BLaER1 treated with 17β-estradiol and CSF1 and Interleukin-3, amounts not matched to agents 10 nM and 100 nM (cell line): ENCODE data around the gene GRIK3.
A peak's percentile ranks its signal among the peaks of the same experiment; 100 is the strongest.

Experiments
- H3K27ac ChIP-seq, 11 experiments: shearing (Covaris generic); formaldehyde crosslinking; 2 replicates each; pipeline ENCODE4 v1.8.1; 2022
- H3K27me3 ChIP-seq, 11 experiments: shearing (Covaris generic); formaldehyde crosslinking; 2 replicates each; pipeline ENCODE4 v1.8.1; 2022
- H3K36me3 ChIP-seq, 11 experiments: shearing (Covaris generic); formaldehyde crosslinking; 2 replicates each; pipeline ENCODE4 v1.8.1; 2022
- H3K4me1 ChIP-seq, 10 experiments: shearing (Covaris generic); formaldehyde crosslinking; 2 replicates each; pipeline ENCODE4 v1.8.1; 2022
- H3K4me2 ChIP-seq, 11 experiments: shearing (Covaris generic); formaldehyde crosslinking; 2 replicates each; pipeline ENCODE4 v1.8.1; 2022
- H3K4me3 ChIP-seq, 10 experiments: shearing (Covaris generic); formaldehyde crosslinking; 2 replicates each; pipeline ENCODE4 v1.8.1; 2022
- H3K9ac ChIP-seq, 11 experiments: shearing (Covaris generic); formaldehyde crosslinking; 2 replicates each; pipeline ENCODE4 v1.8.1; 2022
- H3K9me3 ChIP-seq, 11 experiments: shearing (Covaris generic); formaldehyde crosslinking; replicated peaks in 1 of 11; 2 replicates each; pipeline ENCODE4 v1.8.1; 2022
- H4K20me1 ChIP-seq, 11 experiments: shearing (Covaris generic); formaldehyde crosslinking; 2 replicates each; pipeline ENCODE4 v1.8.1; 2022
- Cebpa-rat ChIP-seq, 11 experiments: shearing (Covaris generic); IDR thresholded peaks; 2 replicates each; pipeline ENCODE4 v1.8.1; 2022

Gene GRIK3

DNA sequence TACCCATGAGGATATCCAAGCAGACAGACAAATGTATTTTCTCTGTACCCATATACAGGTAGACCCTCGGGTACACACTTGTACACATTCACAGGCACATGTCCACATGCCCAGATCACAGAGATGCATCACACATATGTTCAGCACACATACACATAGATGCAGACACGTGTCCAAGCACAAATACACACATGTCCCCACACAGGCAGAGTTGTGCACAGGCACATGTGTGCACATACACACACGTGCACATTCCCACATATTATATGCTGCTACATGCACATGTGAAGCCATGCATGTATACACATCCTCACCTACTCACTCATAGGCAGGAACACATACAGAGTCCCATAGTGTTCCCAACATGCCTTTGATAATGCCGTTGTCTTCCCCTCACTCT is 219.5 kb downstream of the GRIK3 start:
- Histone ChIP-seq H3K27me3 (no peaks in the 10 kb centered on the region), H3K4me3 (no peak overlapping the region), H3K9me3 (no peaks in the 10 kb centered on the region), H3K27ac (no peak overlapping the region), H3K4me1 (no peaks in the 10 kb centered on the region), H4K20me1 (no peaks in the 10 kb centered on the region), H3K9ac (no peak overlapping the region), H3K36me3 (no peaks in the 10 kb centered on the region), H3K4me2 (no peak overlapping the region)
- no peak for TF ChIP-seq Cebpa-rat (IDR thresholded peaks at IDR 0.05)

DNA sequence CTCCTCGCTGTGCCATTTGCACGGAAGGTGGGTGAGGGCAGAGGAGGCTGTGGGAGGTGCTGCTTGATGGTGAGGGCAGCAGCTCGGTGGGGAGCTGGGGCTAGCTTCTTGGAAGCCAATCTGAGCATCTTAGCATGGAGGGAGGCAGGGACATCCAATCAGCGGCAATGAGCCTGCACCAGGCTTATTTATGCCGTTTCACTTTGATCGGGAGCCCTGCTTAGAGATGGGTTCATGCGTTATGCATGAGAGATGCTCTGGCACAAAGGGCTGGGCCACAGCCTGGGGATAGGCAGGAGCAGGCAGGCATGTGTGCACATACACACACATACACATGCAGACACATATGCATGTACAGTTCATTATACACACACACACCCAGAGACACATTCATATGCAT is 220.2 kb downstream of the GRIK3 start:
- Histone ChIP-seq H3K9me3 (no peaks in the 10 kb centered on the region), H3K27ac (no peak overlapping the region), H4K20me1 (no peaks in the 10 kb centered on the region), H3K4me3 (no peak overlapping the region), H3K27me3 (no peaks in the 10 kb centered on the region), H3K36me3 (no peaks in the 10 kb centered on the region), H3K4me1 (no peaks in the 10 kb centered on the region), H3K9ac (no peak overlapping the region), H3K4me2 (no peak overlapping the region)
- no peak for TF ChIP-seq Cebpa-rat (IDR thresholded peaks at IDR 0.05)

DNA sequence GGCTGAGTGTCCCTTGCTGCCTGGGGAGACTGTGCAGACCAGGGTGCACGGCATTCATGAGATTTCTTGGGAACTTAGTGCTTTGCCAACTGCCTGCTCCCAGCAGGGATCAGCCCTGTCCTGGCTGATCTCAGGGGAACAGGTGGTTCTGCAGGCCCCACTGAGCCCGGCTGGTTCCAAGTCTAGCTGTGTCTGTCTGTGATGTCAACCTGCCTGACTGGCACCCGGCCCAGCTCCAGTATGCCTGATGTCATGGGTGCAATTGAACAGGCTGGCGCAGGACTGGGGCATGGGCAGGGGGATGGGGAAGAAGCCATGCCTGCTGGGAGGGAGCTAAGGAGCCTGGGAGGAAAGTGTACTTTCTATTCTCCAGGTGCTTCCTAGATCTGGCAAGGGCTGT is 227.1 kb downstream of the GRIK3 start:
- Histone ChIP-seq H3K4me2 (peak overlapping the region in 8 of 11 experiments; percentile 34 to 73 (median 55); a peak in 14 of 22 replicates), H3K27me3 (no peaks in the 10 kb centered on the region), H3K36me3 (no peaks in the 10 kb centered on the region), H3K9me3 (no peaks in the 10 kb centered on the region), H4K20me1 (no peaks in the 10 kb centered on the region; a peak in 1 of 22 replicates), H3K4me3 (no peak overlapping the region), H3K27ac (no peak overlapping the region), H3K4me1 (peaks cover 0 to 16% (median 13%) of the 10 kb centered on the region in 10 experiments; a peak in 14 of 20 replicates), H3K9ac (no peak overlapping the region)
- TF ChIP-seq Cebpa-rat (IDR thresholded peaks at IDR 0.05): no peak

DNA sequence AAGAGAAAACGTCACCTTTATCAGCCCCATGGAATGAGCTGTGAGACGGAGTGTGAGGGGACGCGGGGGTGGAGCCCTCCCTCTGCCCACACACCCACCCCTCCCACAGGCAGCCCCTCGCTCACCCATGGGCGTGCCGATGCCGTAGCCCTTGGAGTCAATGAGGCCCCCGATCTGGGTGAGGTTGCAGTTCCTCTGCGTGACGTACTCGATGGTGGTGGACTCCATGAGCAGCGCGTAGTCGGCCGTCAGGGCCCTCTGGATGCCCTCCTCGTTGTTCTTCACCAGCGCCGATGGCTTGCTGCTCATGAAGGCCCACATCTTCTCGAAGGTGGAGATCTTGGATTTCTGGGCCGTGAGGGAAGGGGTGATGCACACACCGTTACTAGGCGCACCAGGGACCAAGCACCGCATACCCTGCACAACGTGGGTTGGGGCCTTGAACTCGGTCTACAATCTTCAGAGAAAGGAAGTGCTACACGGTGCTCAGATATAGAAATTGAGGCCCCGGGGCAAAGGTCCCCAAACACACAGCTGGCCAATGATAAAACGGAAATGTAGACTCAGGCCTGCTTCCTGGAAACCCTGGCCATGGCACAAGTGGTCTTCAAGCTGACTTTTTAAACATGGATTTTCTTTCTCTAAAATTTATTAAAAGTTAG is 228.2 kb downstream of the GRIK3 start:
- H3K27ac ChIP-seq: no peak overlapping the region
- no peak overlapping the region for H3K4me2 ChIP-seq
- H3K36me3 ChIP-seq: no peaks in the 10 kb centered on the region
- H3K9me3 ChIP-seq: no peaks in the 10 kb centered on the region
- no peak overlapping the region for H3K9ac ChIP-seq
- no peaks in the 10 kb centered on the region for H3K27me3 ChIP-seq
- H3K4me1 ChIP-seq: peaks cover 0 to 16% (median 13%) of the 10 kb centered on the region in 10 experiments; a peak in 14 of 20 replicates
- H4K20me1 ChIP-seq: no peaks in the 10 kb centered on the region; a peak in 1 of 22 replicates
- H3K4me3 ChIP-seq: no peak overlapping the region
- TF ChIP-seq Cebpa-rat (IDR thresholded peaks at IDR 0.05): no peak

DNA sequence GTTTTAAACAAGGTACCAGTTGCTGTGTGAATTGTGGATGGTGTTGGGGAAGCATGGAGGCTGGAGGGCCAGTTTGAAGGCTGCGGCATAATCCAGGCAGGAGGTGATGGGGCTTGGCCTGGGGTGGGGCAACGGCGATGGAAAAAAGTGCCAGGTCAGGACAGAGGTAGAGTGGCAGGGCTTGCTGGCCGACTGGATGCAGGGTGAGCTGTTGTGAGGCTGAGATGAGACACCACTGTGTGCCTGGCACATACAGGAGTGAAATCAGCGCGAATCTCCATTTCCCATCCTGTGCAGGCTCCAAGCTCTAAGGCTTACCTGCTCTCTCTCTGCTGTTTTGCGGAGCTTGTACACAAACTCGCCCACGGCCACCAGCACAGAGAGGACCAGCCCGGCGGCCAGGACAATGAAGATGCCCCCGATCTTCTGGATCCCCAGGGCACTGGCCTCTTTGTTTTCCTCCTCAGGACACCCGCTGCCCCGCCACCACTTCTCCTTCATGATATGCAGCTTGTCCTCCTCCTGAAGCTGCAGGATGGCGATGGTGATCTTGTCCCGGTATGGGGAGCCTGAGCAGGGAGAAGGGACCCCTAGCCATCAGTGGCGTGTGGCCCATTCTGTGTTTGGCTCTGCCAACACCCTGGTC is 229.5 kb downstream of the GRIK3 start:
- no peak for TF ChIP-seq Cebpa-rat (IDR thresholded peaks at IDR 0.05)
- H3K4me2 ChIP-seq: no peak overlapping the region
- H3K4me3 ChIP-seq: no peak overlapping the region
- H3K9me3 ChIP-seq: no peaks in the 10 kb centered on the region
- no peak overlapping the region for H3K9ac ChIP-seq
- peaks cover 0 to 16% (median 13%) of the 10 kb centered on the region in 10 experiments; a peak in 14 of 20 replicates for H3K4me1 ChIP-seq
- no peak overlapping the region for H3K27ac ChIP-seq
- H3K36me3 ChIP-seq: no peaks in the 10 kb centered on the region
- H3K27me3 ChIP-seq: no peaks in the 10 kb centered on the region
- H4K20me1 ChIP-seq: no peaks in the 10 kb centered on the region; a peak in 1 of 22 replicates

DNA sequence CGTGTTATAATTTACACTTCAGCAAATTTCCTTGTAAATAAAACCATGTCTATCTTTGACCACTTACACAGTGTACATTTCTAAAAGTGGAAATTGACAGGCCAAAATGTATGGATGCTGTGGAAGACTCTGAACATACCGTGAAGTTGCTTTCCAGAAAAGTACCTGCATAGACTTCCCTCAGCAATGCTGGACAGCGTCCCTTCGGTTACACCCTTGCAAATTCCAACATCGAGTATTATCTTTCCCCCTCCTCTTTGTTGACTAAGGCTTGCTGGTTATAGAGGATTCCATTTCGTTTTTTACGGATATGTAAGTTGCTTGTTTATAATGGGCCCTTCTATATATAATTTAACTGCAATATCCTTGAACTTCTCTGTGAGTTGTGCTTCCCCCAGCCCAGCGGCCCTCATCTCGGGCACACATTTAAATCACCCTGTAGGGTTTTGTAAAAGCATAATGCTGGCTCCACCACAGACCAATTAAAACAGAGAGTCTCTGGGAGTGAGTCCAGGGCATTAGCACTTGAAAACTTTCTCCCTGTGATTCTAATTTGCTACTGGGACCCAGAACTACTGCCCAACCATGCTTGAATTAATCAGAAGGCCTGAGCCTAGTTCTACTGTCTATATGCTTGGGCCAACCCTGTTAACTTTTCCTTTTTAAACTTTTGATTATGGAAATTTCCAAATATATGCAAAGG is 230.3 kb downstream of the GRIK3 start:
- Histone ChIP-seq H3K27me3 (no peaks in the 10 kb centered on the region), H3K9ac (no peak overlapping the region), H3K27ac (no peak overlapping the region), H3K4me3 (no peak overlapping the region), H3K9me3 (no peaks in the 10 kb centered on the region), H4K20me1 (no peaks in the 10 kb centered on the region; a peak in 1 of 22 replicates), H3K36me3 (no peaks in the 10 kb centered on the region), H3K4me1 (peaks cover 0 to 16% (median 13%) of the 10 kb centered on the region in 10 experiments; a peak in 14 of 20 replicates), H3K4me2 (no peak overlapping the region)
- no peak for TF ChIP-seq Cebpa-rat (IDR thresholded peaks at IDR 0.05)

DNA sequence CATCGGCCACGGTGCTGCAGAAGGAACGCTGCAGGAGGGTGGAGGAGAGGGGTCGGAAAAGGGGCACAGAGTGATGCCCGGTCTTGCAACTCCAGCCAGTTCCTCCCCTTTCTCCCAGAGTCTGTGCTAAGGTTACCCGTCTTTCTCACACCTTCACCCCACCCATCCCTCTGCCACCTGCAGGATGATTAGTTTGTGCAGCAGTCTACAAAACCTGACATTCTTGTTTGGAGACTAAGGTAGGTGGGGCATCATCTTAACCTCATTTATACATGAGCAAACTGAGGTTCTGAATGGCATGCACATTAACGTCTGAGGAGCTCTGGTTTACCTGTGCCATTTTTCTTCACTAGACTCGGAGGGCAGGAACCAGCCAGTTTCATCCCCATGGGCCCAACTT is 232.3 kb downstream of the GRIK3 start:
- no peak overlapping the region for H3K27ac ChIP-seq
- H3K4me3 ChIP-seq: no peak overlapping the region
- H3K9ac ChIP-seq: no peak overlapping the region
- no peaks in the 10 kb centered on the region for H4K20me1 ChIP-seq
- H3K36me3 ChIP-seq: no peaks in the 10 kb centered on the region
- H3K4me1 ChIP-seq: peaks cover 0 to 7% (median 4%) of the 10 kb centered on the region in 10 experiments; a peak in 12 of 20 replicates
- TF ChIP-seq Cebpa-rat (IDR thresholded peaks at IDR 0.05): no peak
- H3K27me3 ChIP-seq: no peaks in the 10 kb centered on the region
- H3K9me3 ChIP-seq: no peaks in the 10 kb centered on the region
- H3K4me2 ChIP-seq: no peak overlapping the region

DNA sequence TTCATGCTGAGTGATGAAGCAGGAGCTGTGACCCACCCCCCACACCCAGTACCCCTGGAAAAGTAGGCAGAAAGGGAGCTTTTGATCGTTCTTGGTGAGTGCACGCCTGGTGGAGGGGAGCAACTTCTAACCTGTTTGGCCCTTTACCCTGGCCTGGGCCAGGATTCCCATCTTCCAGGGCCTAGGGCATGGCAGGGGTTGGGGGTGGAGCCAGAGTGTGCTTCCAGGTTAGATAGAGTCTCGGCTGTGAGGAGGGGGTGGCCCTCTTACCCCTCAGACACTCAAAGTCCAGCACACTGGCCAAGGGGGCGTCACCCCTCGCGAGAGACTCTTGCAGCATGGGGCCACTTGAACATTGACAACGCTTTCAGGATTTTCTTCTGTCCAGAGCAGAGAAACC is 236.6 kb downstream of the GRIK3 start:
- Histone ChIP-seq H3K4me2 (no peak overlapping the region), H3K4me3 (no peak overlapping the region), H3K27me3 (no peaks in the 10 kb centered on the region), H3K27ac (no peak overlapping the region), H3K9ac (no peak overlapping the region), H4K20me1 (no peaks in the 10 kb centered on the region; a peak in 1 of 22 replicates), H3K36me3 (no peaks in the 10 kb centered on the region), H3K9me3 (no peaks in the 10 kb centered on the region), H3K4me1 (peaks cover 0 to 6% (median 0%) of the 10 kb centered on the region in 10 experiments; a peak in 2 of 20 replicates)
- no peak for TF ChIP-seq Cebpa-rat (IDR thresholded peaks at IDR 0.05)

DNA sequence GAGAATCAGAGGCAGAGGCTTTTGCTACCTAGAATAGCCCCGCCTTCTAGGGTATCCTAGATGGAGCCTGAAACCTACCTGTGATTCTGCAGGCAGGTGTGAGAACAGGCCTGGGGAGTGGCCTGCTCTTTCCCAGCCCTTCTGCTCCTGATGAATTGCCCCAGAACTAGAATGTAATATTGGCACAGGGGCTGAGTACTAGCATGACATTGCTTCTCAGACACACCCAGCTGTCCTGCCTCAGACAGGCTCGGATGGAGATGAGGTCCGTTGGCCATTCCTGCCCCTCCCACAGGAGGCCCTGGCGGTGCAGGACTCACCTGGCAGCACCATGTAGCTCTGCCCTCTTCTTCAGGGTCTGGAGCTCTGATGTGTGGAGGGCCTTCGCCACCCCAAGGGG is 237.6 kb downstream of the GRIK3 start:
- Histone ChIP-seq H3K27me3 (no peaks in the 10 kb centered on the region), H3K27ac (no peak overlapping the region)

More for the DNA sequence above, 237.6 kb downstream of the GRIK3 start:
- no peaks in the 10 kb centered on the region for H3K36me3 ChIP-seq
- H3K4me3 ChIP-seq: no peak overlapping the region
- H3K9ac ChIP-seq: no peak overlapping the region
- peaks cover 0 to 6% (median 0%) of the 10 kb centered on the region in 10 experiments; a peak in 2 of 20 replicates for H3K4me1 ChIP-seq
- H4K20me1 ChIP-seq: no peaks in the 10 kb centered on the region; a peak in 1 of 22 replicates
- no peaks in the 10 kb centered on the region for H3K9me3 ChIP-seq
- no peak overlapping the region for H3K4me2 ChIP-seq
- no peak for TF ChIP-seq Cebpa-rat (IDR thresholded peaks at IDR 0.05)
